GM21381 (cell line): ENCODE results near the gene DNAJC15.

Experiments used
- ATAC-seq: cut with Tn5 transposase; IDR thresholded peaks from one replicate; pipeline ENCODE4 v1.9.1; 2021; ENCODE audit warnings: mild to moderate bottlenecking, moderate library complexity; ENCODE audit not compliant: unreplicated experiment

The DNAJC15 gene

DNA sequence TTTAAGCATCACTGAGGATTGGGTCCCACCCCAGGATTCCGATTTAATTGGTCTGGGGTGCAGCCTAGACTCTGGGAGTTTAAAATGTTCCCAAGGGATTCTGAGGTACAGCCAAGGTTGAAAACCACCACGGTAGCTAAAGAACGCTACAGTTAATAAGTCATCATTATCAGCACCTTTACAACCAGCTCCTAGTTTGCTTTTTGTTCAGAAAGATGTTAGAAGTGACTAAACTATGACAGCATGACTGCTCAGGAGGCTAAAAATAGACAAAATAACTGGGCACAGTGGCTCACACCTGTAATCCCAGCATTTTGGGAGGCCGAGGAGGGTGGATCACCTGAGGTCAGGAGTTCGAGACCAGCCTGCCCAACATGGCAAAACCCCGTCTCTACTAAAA is 19.7 kb upstream of the DNAJC15 start:
- ATAC-seq = no peak

DNA sequence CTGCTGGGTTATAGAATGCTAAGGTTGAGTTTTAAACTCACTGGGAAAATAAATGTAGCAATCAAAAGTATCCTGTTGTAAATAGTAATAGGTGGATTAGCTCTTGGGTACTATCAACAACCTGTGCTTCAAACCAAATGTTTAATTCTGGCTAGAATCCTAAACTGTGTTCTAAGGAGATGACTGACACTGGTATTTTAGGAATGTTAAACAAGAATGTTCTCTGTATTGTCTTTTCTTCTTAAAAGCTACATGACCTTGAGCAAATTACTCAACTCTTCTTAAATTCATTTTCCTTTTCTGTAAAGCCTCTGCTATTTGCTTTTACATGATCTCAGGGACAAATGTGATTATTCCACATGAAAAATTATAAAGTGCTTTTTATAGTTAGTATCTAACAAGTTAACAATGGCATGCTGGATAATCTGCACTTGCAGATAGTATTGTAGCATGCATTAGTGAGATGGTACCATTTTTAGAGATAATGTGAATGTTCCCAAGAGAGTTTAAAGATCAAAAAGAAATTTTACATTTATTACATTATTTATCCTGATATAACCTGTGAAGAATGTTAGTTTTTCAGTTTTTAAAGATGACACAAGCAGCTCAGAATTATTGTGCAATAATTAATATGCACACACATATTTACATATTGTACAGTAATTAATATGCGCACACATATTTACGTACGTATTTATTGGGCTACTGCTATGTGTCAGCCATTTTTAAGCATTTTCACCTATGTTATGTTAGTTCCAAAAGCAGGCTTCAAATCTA is 17.7 kb upstream of the DNAJC15 start:
- no peak for ATAC-seq

DNA sequence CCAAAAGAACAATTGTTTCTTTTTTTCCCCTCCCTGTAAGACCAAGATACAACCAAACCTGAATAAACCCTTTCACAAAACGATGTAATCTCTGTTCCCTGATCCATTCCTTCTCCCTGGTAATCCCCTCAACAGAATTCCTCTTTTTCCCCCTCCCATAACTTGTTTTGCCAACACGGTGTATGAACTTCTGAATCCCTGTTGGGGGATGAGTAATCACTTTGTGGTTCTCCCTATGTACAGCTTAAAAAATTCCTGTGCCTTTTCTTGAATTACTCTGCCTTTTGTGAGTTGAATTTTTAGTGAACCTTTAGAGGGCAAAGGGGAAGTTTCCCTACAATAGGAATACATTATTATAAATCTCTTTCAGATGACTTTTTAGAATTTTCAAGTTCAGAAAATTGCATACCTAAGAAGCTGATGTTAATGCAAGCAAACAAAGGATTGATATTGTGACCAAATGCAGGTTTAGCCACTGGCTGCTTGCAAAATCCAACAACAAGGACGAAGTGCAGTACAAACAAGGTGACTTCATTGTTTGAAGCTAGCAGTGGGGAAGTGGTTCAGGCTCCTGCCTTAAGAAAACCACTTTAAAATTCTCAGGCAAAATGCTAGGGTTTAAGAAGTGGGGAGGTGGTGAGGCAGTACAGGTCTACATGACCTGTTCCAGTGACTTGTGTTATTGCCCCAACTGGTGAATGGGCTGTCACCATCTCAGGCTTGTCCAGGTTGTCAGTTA is 16.3 kb upstream of the DNAJC15 start:
- no peak for ATAC-seq

DNA sequence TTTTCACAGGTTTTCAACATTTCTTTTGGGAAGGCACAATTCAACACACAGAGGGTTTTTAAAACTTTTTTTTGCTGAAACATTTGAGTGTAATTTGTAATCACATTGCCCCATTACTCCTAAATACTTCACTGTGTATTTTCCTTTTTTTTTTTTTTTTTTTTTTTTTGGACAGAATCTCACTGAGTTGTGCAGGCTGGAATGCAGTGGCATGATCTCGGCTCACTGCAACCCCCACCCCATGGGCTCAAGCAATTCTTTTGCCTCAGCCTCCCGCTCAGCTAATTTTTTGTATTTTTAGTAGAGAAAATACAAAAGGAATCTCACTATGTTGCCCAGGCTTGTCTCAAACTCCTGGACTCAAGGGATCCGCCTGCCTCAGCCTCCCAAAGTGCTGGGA is 14.8 kb upstream of the DNAJC15 start:
- ATAC-seq = no peak

DNA sequence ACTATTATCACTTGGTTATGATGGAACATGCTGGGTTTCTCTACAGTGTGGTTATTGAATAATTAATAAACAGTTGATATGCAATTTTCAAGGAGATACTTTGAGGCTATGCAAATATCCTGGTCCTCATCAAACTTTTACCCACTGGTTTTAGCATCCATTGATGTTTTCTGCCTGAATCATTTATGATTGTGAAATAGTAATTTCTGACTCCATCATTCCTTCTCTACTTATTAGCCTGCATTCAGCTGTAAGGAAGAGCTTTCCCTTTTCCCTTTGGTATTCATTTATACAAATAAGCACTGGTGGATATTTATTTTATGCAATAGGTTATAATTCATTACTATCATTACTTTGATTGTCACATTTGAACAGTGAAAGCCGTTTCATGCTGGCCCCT is 13.9 kb upstream of the DNAJC15 start:
- no peak for ATAC-seq

DNA sequence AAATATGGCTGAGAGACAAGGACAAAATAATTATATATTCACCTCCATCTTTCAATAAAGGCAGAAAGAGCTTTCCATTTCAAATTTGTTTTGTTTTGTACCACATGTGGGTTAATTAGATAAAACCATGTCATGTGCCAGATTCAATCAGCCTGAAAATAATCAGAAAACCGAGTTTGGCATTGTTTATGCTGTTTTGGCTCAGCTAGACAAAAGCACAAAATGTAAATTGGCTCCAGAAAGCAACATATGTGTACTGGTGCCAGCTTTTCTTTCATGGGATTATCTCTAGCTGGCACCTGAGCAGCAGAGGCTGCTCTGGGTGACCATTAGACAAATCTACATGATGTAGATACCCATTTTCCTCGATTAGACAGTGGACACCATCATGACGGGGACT is 9.2 kb upstream of the DNAJC15 start:
- no peak for ATAC-seq

DNA sequence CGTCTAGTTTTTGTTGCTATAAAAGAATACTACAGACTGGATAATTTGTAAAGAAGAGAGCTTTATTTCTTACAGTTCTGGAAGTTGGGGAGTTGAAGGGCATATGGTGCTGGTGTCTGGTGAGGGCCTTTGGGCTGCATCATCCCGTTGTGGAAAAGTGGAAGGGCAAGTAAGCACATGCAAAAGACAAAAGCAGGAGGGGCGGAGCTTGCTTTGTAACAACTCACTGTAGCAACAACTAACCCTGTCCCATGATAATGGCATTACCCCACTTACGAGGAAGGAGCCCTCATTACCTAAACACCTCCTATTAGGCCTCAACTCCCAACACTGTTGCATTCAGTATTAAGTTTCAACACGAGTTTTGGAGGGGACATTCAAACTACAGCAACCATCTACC is 7.2 kb upstream of the DNAJC15 start:
- no peak for ATAC-seq

DNA sequence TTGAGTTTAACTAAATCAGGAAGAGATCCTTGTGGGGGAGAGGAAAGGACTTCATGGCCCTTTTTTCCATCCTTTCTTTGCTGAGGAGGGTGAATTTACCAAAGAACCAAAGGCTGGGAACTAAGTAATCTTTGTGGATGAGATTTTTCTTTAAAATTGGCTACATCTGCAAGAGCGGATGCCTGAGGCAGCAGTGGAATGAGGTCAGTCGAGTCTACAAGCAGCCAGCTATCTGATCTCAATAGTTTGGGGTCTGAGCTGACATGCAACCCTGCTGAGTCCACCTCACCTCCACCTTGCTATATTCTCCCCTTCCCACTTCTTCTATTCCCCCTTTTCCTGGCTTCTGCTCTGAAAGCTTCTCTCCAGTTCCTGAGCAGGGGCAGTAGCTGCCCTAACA is 3.6 kb upstream of the DNAJC15 start:
- ATAC-seq = no peak

DNA sequence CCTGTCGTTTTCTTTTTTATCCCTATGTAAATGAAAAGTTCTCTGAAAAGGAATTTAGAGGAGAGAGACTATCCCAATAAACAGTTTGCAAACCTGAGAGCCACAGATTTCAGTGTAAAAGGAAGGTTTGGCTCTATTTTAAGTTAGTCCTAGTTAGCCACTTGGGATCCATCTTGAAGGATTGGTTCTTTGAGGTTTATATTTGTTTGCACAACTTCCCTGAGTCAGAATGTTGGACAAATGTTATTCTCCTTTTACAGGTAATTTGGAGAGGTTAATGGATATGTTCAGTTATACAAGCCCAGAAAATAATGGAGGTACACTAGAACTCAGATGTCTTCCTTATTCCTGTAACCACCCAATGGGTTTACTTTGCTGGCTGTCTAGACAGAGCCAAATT is 2.6 kb upstream of the DNAJC15 start:
- no peak for ATAC-seq

DNA sequence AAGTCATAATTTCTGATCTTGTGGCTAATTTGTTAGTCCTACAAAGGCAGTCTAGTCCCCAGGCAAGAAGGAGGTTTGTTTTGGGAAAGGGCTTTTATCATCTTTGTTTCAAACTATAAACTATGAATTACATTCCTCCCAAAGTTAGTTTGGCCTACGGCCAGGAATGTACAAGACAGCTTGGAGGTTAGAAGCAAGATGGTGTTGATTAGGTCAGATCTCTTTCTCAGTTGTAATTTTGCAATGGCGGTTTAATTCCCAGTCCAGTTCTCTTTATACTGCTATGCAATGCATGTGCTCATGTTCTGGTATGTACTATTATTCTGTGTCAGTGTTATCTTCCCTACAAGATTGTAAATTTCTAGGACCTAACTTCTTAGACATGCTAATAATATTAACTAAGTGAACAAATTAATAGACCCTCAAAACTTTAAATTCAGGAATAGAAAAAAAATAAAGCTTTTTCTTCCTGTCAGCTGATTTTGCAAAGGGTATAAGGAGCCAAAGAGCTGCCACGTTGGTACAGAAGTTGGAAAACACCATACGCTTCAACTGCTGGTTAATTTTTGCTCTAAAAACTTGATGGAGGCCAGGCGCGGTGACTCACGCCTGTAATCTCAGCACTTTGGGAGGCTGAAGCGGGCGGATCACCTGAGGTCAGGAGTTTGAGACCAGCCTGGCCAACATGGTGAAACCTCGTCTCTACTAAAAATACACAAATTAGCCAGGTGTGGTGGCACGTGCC is 1.3 kb upstream of the DNAJC15 start:
- no peak for ATAC-seq

DNA sequence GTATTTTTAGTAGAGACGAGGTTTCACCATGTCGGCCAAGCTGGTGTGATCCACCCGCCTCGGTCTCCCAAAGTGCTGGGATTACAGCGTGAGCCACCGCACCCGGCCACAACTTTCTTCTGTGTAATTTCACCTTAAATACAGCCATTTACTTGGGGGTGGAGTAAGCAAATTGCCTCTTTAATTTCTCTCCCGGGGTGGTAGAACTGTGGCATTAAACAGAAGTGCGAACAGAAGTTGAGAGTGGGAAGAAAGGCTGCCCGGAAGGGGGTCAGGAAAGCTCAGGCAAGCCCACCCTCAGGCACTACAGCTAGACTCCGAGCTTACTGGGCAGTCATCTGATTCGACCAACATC is 475 bp upstream of the DNAJC15 start:
- no peak for ATAC-seq

DNA sequence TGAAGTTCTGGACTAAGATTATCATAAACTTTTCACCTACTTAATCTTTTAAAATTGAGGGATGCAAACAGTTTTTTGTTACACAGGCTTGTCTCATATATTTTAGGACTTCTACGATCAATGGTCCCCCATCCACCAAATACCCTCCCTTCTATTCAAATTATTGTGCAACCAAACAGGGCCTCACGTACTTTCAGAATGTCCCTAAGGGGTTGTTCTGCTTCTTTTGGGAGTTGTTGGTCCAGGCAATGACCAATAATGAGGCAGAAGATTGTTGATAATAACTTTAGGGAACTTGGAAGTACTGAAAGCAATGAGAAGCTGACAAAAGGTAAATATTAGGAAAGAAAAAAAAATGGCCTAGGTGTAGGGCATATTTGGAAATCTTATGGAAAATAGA is 2.9 kb downstream of the DNAJC15 start:
- no peak for ATAC-seq

DNA sequence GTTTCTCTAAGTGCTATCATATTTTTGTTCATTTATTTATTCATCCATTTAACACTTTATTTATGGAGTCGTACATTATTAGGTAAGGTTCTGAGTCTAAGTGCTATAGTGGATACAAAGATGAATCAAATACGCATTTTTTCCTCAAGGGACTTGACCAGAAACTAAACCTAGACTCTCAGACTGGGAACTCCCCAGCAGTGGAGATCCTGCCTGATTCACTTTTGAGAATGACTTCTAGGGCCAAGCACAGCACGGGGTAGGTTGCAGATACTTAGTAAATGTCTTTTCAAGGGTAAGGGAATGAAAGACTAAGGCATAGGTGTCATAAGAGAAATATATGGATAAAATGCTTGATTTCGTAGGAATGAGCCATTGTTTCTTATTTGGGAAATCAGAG is 7.2 kb downstream of the DNAJC15 start:
- no peak for ATAC-seq

DNA sequence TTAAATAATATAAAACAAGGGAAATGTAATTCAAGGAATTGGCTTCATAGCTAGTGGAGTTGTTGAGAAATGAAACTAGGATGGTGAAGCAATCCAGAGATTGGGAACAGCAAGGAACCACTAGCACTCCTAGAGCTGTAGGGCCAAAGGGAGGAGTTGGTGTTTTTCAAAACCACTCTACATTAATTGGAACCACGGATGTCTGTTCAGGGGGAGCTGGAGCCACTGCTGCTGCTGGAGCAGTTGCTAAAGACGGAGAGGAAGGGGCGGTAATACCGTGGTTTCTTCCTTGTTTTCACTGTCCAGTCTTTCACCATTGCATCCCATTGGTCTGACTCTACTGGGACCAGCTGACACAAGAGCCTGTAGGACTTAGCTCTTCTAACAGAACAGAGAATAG is 8.5 kb downstream of the DNAJC15 start:
- no peak for ATAC-seq

DNA sequence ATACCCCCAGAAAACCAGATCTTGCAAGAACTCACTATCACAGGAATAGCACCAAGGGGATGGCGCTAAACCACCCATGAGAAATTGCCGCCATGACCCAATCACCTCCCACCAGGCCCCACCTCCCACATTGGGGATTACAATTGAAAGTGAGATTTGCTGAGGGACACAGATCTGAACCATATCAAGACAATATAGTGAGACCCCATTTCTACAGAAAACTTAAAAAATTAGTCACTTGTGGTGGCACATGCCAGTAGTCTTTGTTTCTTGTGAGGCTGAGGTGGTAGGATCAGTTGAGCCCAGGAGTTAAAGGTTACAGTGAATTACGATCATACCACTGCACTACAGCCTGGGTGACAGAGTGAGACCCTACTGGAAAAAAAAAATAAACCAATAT is 9.7 kb downstream of the DNAJC15 start:
- no peak for ATAC-seq

DNA sequence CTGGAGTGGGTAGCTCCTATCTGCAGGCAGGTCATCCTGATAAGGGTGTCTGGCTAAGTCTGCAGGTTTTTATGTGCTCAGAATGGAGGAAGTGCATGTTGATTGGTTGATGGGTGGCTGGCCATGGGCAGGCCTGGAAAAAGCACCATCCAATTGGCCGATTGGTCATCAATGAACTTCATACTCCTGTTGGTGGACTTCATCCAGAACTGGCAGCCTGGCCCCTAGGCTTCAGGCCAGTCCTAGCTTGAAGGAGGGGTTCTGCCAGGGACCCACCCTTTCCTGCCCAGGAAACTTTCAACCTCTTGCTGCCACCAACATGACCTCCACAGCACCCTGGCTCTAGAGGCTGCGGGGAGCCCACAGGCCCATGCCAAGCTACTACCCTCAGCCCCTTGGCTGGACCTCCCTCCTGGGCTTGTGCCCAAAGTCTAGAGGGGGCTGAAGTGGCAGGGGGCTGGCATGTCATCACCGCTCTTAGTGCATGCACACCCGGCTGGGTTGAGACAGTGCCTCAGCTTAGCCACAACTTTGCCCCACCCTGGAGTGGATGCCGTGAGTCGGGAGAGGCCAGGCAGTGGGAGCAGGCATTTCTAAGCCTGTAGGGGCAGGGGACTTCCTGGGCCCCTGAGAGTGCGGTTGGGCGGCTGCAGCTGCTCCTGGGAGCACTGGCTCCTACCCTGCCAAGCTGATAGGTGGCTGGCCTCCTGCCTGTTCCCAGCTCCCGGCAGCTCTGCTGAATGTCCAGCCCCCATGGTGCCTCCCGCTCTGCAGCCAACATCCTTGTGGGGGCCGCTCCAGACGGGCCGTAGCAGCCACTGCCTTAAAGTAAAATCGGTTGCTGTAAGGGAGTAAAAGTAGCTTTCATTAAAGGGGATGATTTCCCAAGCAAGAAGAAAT is 13.2 kb downstream of the DNAJC15 start:
- no peak for ATAC-seq

DNA sequence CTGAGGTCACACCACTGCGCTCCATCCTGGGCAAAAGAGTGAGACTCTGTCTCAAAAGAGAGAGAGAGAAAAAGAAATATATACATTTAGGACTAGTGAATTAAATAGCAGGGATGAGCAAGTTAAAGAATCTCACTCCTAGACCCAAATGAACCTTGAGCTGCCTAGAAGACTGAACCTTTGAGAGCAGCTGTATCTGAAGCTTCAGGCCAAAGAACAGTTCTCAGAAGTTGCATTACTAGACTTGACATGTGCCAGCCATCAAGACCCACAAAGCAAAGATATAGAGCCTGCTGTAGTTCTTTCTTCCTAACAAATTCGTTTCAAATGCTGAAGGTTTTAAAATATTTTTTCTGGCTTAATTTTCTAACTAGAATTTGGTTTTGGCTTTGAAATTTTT is 16.6 kb downstream of the DNAJC15 start:
- ATAC-seq = no peak

DNA sequence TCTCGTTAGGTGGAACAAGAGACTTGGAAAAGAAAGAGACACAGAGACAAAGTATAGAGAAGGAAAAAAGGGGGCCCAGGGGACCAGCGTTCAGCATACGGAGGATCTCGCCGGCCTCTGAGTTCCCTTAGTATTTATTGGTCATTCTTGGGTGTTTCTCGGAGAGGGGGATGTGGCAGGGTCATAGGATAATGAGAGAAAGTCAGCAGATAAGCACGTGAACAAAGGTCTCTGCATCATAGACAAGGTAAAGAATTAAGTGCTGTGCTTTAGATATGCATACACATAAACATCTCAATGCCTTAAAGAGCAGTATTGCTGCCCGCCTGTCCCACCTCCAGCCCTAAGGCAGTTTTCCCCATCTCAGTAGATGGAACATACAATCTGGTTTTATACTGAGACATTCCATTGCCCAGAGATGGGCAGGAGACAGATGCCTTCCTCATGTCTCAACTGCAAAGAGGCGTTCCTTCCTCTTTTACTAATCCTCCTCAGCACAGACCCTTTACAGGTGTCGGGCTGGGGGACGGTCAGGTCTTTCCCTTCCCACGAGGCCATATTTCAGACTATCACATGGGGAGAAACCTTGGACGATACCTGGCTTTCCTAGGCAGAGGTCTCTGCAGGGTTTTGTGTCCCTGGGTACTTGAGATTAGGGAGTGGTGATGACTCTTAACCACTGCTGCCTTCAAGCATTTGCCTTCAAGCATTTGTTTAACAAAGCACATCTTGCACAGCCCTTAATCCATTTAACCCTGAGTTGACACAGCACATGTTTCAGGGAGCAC is 17.4 kb downstream of the DNAJC15 start:
- peak; percentile 5 for ATAC-seq

DNA sequence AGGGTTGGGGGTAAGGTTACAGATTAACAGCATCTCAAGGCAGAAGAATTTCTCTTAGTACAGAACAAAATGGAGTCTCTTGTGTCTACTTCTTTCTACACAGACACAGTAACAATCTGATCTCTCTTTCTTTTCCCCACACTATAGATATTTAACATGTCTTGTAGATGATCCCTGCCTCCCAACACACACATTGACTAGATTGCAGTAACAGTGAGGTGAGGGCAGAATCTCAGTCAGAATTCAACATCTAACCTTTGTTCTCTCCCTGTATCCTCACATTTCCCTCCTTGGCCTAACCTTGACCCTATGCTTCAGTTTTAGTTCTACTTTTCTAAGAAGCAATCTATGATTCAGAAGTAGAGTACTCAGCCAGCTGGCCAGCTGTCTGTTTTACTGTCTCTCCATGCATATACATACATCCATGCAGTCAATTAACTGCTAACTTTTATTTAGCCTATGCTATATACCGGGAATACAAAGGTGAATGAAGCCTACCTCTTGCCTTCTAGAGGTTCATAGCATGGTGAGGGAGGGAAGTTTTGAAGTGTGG is 18.1 kb downstream of the DNAJC15 start:
- peak; percentile 54 for ATAC-seq

DNA sequence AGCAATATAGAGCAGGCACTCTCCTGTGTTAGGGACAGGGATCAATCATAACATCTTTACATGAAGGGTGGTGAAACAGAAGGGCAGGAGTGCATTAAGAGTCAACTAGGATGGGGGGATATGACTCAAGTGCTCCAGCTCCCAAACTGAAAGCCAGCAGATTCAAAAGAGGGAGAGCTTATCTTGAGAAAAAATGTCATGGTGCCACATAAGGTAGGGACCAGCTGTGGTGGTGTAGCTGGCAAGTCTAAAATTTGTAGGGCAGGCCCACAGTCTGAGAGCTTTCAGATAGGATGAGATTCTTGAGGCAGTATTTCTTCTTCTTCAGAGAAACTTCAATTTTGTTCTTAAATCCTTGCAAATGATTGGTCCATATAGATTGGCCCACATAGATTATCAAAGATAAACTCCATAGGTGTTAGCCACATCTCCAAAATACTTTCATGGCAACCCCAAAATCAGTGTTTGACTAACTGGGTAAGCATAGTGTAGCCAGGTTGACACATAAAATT is 19.1 kb downstream of the DNAJC15 start:
- ATAC-seq = no peak
